HepG2 (cell line): ENCODE measurements around the gene APOM. TPM values are rescaled to one million over a fixed set of nuclear protein-coding genes. Genes with fewer than 3 reads are reported as not detected.
A peak's percentile ranks its signal among the peaks of the same experiment; 100 is the strongest.

ENCODE experiments used
- AFF4 ChIP-seq: sonication (generic); formaldehyde crosslinking; IDR thresholded peaks from 2 replicates; pipeline ENCODE4 v1.4.0; 2020; ENCODE audit warnings: missing genetic modification reagents
- CENPX ChIP-seq: sonication (generic); formaldehyde crosslinking; IDR thresholded peaks from 2 replicates; pipeline ENCODE4 v1.9.0; 2021; ENCODE audit warnings: mild to moderate bottlenecking, missing genetic modification reagents, moderate library complexity
- KAT7 ChIP-seq: IDR thresholded peaks from 2 replicates; pipeline ENCODE4 v1.6.1; 2018; ENCODE audit warnings: borderline replicate concordance, missing compliant biosample characterization
- MLLT10 ChIP-seq: sonication (generic); formaldehyde crosslinking; IDR thresholded peaks from 2 replicates; pipeline ENCODE4 v1.4.0; 2020; ENCODE audit warnings: missing genetic modification reagents
- PCBP1 ChIP-seq: fragments of 200-400 bp; formaldehyde crosslinking; IDR thresholded peaks from 2 replicates; pipeline ENCODE4 v1.6.1; 2017; ENCODE audit warnings: mild to moderate bottlenecking, low read depth, low read length, borderline replicate concordance
- PREB ChIP-seq: sonication (generic); formaldehyde crosslinking; IDR thresholded peaks from 2 replicates; pipeline ENCODE4 v1.4.0; 2020; ENCODE audit warnings: missing genetic modification reagents
- THAP7 ChIP-seq: sonication (generic); formaldehyde crosslinking; IDR thresholded peaks from 2 replicates; pipeline ENCODE4 v1.8.1; 2023; ENCODE audit warnings: mild to moderate bottlenecking, missing genetic modification reagents
- ZNF124 ChIP-seq: sonication (generic); formaldehyde crosslinking; IDR thresholded peaks from 2 replicates; pipeline ENCODE4 v1.4.0; 2020; ENCODE audit warnings: missing genetic modification reagents
- ZNF34 ChIP-seq: sonication (generic); formaldehyde crosslinking; IDR thresholded peaks from 2 replicates; pipeline ENCODE4 v1.4.0; 2020; ENCODE audit warnings: mild to moderate bottlenecking, missing genetic modification reagents, borderline replicate concordance
- ZNF574 ChIP-seq: sonication (generic); formaldehyde crosslinking; IDR thresholded peaks from 2 replicates; pipeline ENCODE4 v1.4.0; 2020; ENCODE audit warnings: missing genetic modification reagents
- polyA plus RNA-seq, 8 experiments: library from polyadenylated mRNA; depleted of rRNA in 3 of 8; stranded (reverse) in 7 of 8; unstranded in 1 of 8; fragments of >200 nt; fragmentation: Illumina TruSeq in 4 of 8; extraction: Trizol in 4 of 8; gene quantifications; 2 replicates each; pipeline versions ENCODE4 v1.2.1 to v1.2.3, GENCODE V29; 2011 to 2016; ENCODE audit warnings: low read depth in 4 of 8, missing spikeins in 1 of 8, mixed read lengths in 1 of 8; ENCODE audit not compliant: insufficient read depth in 1 of 8
- total RNA-seq, 5 experiments: library from RNA; depleted of rRNA; stranded (reverse); fragments of >200 nt; fragmentation: Illumina TruSeq; extraction: Trizol; gene quantifications; 2 replicates each; pipeline ENCODE4 v1.2.3, GENCODE V29; 2016; ENCODE audit warnings: low read depth in 1 of 5
- TF ChIP-seq, protein P1 (sequence below): sonication (generic); formaldehyde crosslinking; IDR thresholded peaks from 2 replicates; pipeline ENCODE4 v1.4.0; 2020; ENCODE audit warnings: missing genetic modification reagents

Gene APOM
- total and polyA plus RNA-seq, 2 of the 13 experiments (the other 11 are each of a cell fraction or from before 2014, with no cell fraction given) = 98.2 to 1,140 TPM

DNA sequence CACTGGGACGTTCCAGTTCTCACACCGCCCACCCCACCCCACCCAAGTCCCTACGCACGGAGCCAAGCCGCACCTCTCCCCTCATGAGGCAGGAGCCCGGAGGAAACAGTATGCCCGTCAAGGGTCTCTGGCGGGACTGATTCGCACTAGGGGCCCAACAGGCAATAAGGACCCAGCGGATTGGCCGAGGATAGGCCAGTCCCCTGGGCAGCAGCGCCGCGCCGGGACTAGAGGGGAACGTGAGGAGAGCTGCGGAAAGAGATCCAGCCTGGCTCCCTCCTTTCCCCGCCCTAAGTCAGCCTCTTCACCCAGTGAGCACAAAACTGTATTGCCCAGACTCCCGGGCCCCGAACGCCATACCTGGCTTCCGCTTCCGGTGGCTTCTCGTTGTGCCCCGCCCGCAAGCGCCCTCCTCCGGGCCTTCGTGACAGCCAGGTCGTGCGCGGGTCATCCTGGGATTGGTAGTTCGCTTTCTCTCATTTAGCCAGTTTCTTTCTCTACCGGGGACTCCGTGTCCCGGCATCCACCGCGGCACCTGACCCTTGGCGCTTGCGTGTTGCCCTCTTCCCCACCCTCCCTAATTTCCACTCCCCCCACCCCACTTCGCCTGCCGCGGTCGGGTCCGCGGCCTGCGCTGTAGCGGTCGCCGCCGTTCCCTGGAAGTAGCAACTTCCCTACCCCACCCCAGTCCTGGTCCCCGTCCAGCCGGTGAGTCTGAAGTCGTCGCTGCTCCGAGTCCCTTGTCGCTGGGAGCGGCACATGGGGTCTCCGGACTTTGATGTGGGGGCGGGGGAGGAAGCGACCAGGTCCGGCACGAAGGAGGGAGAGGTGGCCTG lies 10.0 kb downstream of the APOM start, which contains the start of gene CSNK2B (continued):
- TF ChIP-seq, protein P1, sequence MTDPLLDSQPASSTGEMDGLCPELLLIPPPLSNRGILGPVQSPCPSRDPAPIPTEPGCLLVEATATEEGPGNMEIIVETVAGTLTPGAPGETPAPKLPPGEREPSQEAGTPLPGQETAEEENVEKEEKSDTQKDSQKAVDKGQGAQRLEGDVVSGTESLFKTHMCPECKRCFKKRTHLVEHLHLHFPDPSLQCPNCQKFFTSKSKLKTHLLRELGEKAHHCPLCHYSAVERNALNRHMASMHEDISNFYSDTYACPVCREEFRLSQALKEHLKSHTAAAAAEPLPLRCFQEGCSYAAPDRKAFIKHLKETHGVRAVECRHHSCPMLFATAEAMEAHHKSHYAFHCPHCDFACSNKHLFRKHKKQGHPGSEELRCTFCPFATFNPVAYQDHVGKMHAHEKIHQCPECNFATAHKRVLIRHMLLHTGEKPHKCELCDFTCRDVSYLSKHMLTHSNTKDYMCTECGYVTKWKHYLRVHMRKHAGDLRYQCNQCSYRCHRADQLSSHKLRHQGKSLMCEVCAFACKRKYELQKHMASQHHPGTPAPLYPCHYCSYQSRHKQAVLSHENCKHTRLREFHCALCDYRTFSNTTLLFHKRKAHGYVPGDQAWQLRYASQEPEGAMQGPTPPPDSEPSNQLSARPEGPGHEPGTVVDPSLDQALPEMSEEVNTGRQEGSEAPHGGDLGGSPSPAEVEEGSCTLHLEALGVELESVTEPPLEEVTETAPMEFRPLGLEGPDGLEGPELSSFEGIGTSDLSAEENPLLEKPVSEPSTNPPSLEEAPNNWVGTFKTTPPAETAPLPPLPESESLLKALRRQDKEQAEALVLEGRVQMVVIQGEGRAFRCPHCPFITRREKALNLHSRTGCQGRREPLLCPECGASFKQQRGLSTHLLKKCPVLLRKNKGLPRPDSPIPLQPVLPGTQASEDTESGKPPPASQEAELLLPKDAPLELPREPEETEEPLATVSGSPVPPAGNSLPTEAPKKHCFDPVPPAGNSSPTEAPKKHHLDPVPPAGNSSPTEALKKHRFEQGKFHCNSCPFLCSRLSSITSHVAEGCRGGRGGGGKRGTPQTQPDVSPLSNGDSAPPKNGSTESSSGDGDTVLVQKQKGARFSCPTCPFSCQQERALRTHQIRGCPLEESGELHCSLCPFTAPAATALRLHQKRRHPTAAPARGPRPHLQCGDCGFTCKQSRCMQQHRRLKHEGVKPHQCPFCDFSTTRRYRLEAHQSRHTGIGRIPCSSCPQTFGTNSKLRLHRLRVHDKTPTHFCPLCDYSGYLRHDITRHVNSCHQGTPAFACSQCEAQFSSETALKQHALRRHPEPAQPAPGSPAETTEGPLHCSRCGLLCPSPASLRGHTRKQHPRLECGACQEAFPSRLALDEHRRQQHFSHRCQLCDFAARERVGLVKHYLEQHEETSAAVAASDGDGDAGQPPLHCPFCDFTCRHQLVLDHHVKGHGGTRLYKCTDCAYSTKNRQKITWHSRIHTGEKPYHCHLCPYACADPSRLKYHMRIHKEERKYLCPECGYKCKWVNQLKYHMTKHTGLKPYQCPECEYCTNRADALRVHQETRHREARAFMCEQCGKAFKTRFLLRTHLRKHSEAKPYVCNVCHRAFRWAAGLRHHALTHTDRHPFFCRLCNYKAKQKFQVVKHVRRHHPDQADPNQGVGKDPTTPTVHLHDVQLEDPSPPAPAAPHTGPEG (CRISPR knock-in tag) = peak; percentile 41; the same call in 1 of the 2 replicates
- TF ChIP-seq ZNF574 (CRISPR knock-in tag) (peak; percentile 90), CENPX (CRISPR knock-in tag) (no peak), AFF4 (CRISPR knock-in tag) (no peak; the same call in 1 of the 2 replicates), KAT7 (CRISPR knock-in tag) (peak; percentile 27; the same call in 1 of the 2 replicates), ZNF124 (CRISPR knock-in tag) (peak; percentile 92; the same call in 1 of the 2 replicates), PREB (CRISPR knock-in tag) (no peak), PCBP1 (peak; percentile 98), THAP7 (CRISPR knock-in tag) (0 out of 2 replicates have a peak, but pooled peaks have one; percentile 8), ZNF34 (CRISPR knock-in tag) (peak; percentile 59; the same call in 1 of the 2 replicates), MLLT10 (CRISPR knock-in tag) (no peak)
